Right kidney (tissue), 1 donor: ENCODE data around the gene NECAB3.

Source experiments
- DNase-seq: peaks from one replicate; pipeline ENCODE4 v3.0.0-alpha.2; 2016

Gene NECAB3

GRCh38 chr20:33677991-33678702 is 3.9 kb upstream of the NECAB3 start:
- no peak for DNase-seq

DNA sequence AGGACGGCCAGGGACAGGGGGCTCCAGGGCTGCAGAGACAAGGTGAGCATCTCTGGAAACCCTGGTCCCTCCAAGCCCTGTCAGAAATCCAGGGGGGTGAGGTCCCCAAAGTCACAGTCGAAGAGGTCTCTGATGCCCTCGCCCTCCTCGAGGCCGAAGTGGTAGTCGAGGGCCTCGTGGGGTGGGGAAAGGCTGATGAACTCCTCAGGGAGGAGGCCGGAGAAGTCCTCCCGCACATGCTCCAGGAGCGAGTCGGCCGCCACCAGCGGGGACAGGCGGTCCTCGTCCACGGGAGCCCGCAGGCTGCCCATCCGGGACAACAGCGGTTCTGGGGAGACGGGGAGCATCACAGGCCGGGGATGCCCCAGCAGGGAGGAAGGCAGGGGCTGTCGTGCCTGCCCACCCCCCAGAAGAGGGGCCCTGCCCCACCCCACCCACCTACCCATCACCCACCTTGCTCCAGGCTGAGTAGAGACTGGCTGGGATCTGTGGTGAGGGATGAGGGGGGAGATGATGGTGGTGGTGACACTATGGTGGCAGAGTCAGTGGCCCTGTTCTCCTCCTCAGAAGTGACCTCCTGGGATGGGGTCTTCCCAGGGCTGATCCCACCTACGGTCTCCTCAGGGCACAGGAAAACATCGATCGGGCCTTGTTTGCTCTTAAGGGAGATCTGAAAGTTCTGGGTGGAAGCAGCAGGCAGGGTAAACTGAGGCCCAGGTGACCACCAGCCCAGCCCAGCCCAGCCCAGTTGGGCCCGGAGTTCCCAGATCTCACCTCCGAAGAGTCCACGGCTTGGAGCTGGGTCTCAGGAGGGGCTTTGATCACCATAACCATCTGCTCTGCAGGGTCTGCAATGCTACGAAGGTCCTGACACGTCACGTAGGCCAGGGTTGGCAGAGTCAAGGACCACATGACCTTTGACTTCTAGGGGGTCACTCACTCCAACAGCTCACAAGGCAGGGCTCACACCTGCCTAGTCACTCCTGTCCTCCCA is 2.7 kb upstream of the NECAB3 start:
- no peak for DNase-seq

GRCh38 chr20:33676121-33676520 is 1.9 kb upstream of the NECAB3 start:
- no peak for DNase-seq

DNA sequence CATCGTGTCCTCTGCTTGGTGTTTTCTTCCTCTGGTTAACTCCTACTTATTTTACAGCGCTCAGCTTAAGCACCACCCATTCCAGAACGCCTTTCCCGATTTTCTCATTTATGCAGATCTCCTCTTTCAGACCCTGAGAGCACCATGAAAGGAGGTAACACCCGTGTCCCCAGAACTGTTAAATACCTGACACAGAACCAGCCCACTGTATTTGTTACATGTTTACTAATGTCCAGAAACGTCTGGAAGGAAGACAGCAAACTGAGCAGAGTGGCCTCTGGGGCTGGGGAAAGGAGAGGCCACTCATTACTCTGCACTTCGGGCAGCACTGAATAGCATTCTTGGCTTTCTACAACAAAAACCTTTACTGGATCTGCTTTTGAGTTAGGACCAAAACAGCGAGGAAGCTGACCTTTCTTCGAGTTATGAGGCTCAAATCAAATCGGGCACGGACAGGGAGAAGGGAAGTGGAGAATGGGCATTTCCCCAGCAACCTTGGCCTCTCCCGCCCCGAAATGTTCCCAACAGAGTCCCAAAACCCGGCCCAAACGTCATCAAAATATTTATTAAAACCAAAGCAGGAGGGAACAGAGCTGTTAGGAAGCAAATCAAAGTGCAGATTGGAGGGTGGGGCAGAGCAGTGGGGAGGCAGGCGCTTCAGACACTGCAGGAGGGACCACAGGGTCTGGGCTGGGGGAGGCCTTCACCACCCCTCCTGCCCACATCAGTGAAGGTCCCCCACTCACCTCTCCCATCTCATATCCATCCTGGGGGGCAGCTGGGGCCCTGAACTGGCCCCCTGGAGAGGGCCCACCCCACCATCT is 1.1 kb upstream of the NECAB3 start:
- DNase-seq: no peak

DNA sequence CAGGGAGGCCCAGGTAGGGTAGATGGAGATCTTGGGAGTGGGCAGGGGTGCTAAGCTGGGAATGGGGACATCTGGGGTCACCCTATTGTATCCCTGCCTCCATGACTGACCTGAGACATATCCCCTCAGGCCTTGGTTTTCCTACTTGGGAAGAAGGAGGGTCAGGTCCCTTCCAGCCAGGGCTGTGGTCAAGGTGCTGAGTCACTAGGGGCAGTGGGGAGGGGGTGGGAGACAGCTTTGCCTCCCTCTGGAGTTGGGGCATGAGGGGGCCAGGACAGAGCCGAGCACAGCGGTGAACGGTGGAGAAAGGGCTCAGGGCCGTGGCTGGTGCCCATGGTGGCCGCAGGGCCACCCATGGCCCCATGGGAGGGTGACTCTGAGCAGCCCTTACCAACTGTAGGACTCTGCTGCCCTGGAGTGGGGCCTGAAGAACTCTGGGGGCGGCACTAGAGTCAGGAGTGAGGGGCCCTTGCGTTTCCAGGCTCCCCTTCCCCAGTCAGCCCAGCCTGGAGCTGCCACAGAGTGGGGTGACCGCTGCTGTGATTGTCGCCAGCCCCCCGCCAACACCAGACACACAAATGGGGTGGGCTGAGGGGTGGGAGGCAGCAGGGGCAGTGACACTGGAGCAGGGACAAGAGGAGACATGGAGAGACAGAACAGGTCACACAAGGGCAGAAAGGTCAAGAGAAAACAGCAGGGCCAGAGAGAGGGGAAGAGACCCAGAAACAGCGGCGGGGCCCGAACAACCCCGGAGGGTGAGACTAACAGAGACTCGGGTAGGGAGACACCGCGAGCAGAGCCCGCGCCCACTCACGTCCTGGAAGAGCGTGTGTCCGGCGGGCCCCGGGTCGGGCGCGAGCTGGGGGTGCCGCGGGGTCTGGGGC is 576 bp downstream of the NECAB3 start:
- DNase-seq: peak; percentile 48

DNA sequence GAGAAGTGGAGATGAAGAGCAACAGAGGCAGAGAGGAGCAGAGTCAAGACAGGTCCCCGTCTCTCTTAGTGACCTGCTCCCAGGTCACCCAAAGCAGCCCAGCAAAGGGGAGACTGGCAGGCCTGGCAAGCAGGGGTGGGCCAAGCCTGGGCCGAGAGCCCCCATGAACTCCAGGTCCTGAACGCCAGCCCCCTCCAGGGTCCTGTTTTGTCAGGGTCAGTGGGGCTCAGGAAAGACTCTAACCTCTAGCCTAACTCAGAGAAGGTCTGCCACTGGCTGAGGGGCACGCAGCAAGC is 1.2 kb downstream of the NECAB3 start:
- no peak for DNase-seq

GRCh38 chr20:33672426-33673113 is 1.7 kb downstream of the NECAB3 start:
- DNase-seq: no peak

DNA sequence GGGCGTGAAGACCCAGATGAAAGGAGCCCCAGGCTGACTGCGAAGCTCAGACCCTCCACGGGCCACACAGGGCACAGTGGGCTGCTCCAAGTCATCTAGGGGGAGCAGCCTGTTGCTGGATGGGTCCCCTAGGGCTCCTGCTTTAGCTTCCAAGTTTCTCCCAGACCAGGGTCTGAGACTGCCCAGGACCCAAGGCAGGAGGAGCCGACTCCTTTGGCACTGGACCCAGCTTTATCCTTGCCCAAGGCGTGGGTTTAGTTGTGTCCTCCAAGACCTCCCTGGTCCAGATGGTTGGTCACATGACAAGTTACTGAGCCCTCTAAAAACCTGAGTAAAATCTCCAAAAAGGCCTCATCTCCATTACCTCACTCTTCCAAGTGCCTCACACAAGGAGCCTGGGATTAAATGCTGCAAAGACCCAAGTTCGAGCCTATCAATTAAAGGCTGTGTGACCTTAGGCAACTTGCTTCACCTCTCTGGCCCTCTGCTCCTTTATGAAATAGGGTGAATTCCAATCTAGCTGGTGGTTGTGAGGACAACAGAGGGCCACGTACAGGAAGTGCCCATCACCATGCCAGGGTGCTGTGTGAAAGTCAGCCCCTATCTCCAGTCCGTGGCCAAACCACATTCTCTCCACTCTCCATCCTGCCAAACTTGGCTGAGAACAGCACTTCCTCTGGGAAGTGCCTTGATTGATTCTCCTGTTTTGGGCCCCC is 2.5 kb downstream of the NECAB3 start:
- DNase-seq: no peak

DNA sequence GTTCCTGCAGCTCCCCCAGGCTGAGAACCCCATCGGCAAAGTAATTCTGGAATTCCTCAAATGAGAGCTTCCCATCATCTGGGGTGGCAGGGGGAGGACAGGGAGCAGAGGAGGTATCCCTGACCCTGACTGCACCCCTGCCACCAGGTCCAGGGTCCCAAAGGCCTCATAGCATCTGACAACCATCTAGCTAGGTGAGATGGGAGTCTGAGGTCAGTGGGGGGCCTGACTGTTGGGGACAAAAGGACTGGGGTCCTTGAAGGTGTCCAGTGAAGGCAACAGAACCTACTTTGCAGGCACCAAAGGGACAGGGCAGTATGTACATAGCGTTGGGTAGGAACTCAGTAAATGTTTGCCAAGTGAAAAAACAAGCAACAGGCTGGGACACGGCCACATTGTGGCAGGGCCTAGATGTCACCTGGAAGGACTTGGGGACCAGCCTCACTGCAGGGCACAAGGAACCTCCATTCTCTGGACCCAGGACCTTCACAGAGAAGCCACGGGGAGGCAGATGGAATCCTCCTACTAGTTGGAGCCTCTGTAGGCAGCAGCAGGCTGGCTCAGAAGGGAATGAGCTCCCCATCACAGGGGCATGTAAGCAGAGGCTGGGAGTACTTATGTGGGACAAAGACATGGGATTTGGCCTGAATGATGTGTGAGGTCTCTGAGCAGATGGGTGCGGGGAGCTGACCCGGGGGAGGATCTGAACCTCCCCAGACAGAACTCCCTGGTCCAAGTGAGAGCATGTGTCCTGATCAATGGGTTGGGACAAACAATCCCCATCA is 3.3 kb downstream of the NECAB3 start:
- DNase-seq: no peak

DNA sequence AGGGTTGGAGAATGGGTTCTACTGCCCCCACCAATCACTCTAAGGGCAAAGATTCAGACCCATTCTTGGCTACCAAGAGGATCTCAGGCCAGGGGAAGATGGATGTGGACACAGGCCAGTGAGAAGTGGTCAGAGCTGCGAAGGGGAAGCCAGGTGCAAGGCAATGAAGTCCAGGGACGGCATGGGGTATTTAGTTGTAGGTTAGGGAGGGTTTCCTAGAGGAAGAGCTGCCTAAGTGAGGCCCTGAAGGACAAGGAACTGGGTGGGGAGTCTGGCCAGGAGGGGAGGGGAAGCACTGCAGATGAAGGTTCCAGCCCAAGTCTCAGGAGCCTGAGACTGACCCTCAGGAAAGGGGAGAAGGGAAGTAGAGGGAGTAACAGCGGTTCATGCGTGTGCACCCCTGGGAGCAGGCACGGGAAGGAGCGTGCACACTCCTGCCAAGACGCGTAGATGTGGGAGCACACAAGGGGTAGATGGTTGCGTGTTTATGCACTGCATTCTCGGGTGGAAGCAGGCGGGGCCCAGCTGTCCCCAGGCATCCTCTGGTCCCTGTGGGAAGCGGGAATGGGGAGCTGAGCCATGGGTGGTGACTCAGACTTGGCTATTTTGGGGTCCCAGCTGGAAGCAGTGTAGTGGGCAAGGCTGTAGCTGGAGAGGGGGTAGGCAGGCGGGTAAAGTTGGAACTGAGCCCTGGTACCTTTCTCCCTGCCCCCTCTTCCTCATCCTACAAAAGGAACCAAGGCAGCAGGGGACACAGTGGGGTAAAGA is 4.2 kb downstream of the NECAB3 start:
- DNase-seq: no peak

GRCh38 chr20:33669224-33669623 is 5.0 kb downstream of the NECAB3 start:
- DNase-seq: no peak

- DNase-seq: no peak
Measured at GRCh38 chr20:33668466-33669155, 5.6 kb downstream of the NECAB3 start.

DNA sequence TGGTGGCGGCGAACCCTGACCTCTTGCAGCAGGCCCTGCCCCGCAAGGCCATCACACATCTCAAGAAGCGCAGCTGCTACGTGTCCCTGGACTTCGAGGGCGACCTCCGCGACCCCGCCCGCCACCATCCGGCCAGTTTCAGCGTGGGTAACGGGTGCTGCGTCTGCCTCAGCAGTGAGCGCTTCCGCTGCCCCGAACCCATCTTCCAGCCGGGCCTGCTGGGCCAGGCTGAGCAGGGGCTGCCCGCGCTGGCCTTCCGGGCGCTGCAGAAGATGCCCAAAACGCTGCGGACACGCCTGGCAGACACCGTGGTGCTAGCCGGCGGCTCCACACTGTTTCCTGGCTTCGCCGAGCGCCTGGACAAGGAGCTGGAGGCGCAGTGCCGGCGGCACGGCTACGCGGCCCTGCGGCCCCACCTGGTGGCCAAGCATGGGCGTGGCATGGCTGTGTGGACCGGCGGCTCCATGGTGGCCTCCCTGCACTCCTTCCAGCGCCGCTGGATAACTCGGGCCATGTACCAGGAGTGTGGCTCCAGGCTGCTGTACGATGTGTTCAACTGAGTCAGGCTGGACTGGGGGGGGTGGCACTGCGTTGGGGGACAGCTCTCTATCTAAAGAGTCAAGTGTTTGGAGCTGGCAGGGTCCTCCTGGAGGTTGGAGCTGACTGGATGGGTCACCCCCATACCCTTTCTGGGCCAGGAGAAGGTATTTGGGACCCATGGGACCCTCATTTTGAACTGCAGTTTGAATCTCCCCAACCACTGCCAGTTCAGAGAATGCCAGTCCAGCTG is 6.4 kb downstream of the NECAB3 start:
- peak; percentile 86 for DNase-seq

- DNase-seq: no peak
Measured at GRCh38 chr20:33667245-33667675, 7.0 kb downstream of the NECAB3 start.

- peak; percentile 95 for DNase-seq
Measured at GRCh38 chr20:33666293-33667244, 7.7 kb downstream of the NECAB3 start, which contains the start of gene ACTL10. TSS of gene ACTL10 (plus strand) at chr20:33666943. CDS start at chr20:33667498, 555 bp downstream.

DNA sequence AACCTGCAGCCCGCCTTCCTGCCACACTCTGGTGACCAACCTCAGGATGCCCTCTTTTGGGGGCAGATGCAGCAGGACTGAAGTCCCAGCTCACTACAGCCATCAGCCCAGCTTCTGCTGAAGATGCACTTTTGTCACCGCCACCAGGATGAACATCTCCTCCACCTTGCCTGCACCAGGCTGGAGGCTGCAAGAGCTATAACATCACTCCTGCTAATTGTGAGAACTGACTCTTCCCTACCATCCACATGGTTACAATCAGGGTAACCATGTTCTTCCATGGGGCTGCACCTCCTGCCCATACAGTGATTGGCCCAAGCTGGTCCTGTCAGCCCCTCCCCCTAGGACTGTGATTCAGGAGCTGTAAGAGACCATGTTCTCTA is 9.5 kb downstream of the NECAB3 start:
- no peak for DNase-seq
